Inferior parietal cortex (tissue), 1 donor: Measurements from ENCODE around the gene MEIS1.

Source experiments
- DNase-seq: peaks from one replicate; pipeline ENCODE4 v3.0.0-alpha.2; 2016; ENCODE audit errors: extremely low spot score

The MEIS1 gene

DNA sequence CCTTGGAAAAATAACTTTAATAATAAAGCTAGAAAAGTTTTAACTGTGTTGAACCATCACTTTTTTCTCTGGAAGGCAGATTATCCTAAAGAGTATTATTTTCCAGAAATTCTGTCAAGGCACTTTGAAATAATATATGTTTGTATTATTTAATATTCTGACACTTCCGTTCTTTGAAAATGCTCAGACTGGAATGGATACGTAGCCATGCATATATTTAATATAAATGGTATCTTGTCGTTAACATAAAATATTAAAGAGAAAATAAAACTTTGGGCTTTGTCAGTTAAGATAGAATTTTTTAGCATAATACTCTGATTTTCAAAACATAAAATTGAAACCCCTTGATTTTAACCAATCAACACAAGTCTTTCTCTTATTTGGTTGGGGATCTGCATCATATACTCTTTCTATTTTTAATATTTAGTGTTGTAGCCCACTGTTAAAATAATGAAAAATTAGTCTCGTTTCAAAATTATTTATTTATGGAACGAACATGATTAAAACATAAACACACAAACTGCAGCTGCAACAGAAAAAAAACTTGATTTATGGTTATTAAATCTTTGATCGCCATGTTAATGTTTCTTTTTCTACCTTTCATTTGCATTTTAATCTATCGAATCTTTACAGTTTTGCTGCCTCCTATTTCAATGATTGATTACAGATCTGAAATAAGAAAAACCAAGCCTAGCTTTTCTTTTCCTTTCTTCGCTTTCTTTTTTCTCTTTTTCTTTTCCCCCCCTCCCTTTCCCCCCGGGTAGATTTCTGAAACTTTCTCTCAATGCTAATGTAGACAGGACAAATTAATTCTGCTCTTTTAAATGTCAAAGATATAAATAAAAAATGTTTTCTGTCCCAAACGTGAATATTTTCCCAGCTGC, 145.5 kb downstream of the MEIS1 start:
- no peak for DNase-seq

DNA sequence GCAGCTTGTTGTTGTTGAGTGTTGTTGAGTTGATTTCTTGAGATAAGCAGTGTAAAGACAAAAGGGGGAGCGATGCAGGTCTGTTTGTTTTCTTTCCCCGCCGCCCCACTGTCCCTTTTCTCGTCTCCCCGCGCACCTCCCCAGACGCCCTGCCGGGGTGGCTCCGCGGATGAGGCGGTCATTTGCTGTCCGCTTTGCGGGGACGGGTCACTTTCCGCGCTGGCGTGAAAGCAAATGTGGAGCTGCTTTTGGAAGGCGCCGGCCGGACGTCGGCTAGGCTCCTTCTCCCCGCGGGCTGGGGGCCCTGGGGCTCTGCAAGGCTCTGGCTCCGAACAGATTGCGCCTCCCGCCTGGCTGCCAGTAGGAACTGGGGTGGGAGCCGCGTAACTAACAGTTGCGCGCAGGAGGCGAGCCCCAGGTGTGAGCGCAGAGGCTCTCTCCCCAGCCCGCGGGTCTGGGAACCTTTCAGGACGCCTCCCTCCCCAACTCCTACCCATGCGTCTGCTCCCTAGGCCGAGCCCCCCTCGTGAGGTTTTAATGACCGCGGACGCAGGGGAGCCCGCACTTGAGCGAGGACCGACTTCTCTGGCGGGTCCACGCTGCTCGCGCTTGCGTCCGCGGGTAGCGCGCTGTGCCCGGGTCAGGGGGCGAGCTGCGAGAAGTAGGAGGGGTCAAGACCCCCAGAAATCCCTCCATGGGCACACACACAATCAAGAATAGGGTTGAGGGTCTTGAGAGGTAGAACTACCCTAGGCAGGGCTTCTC, 146.6 kb downstream of the MEIS1 start:
- DNase-seq = no peak

DNA sequence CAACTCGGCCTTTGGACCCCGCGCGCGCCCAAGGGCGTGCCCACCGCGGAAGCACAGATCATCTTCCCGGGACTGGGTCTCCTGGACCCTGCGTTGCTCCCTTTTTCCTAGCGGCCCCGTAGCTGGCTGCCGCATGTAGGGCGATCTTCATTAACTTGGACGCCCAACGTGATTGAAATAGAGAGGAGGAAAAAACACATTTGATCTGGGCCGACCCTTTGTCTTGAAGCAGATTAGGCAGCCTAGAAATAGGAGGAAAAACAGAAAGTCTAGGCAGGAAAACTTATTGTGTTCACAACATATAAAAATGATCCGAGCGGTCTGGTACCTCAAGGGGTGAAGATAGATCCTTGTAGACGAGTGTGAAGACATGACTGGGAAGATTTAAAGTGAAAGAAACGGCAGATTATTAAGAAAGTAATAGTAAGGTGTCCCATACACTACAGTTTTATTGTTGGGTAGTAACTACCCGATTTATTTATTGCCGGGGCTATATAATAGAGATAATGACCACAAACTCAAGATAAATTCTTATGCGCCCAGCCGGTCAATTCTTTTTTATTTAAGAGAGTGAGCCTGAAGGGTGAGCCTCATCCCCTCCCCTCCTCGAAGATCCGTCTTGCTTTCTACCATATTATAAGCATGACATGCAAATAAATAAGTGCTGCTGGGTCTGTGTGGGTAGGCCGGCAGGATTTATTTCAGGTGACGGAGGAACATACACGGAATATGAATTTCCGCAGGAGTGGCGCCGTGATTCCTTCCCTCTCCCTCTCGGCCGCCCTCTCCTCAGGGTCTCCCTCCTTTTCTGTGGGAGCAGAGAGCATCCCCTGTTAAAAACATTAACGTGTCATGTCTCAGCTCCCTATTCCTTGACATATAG, 147.4 kb downstream of the MEIS1 start:
- no peak for DNase-seq

DNA sequence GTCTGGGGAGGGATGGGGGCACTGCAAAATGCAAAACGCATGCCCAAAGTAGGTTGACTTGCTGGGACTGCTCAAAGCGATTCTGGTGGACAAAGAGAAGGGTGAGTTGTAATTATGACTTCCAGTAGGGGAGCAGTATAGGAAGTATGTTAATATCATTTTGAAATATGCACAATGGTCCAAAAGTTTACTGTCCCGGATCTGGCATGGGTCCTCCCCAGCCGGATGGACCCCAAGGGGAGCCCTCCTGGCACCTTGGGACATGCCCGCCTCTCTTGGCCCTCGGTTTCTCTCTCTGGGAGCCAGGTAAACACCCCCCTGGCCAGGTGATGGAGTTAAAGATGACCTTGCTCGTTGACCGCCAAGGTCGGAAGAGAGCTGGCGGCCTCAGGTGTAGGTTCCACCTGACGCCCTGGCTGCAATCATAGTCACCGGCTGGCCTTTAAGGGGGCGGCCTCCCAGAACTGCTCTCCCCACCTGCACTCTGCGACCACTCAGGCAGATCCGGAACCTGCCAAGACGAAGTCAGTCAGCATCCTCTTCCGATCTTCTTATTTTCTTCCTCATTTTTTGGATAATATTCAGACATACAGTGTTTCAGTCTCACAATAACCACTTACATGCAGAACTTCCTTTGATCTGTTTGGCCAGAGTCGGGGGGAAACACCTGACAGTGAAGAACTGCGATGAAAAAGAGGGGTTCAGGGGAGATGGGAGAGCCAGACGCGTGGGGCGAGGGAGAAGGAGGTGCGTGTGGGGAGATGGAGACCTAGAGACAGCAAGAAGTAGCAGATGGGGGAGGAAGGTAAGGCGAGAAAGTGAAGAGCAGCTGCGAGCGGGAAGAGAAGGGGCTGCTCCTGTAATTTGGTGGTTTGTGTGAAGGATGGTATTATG, 148.3 kb downstream of the MEIS1 start:
- no peak for DNase-seq

DNA sequence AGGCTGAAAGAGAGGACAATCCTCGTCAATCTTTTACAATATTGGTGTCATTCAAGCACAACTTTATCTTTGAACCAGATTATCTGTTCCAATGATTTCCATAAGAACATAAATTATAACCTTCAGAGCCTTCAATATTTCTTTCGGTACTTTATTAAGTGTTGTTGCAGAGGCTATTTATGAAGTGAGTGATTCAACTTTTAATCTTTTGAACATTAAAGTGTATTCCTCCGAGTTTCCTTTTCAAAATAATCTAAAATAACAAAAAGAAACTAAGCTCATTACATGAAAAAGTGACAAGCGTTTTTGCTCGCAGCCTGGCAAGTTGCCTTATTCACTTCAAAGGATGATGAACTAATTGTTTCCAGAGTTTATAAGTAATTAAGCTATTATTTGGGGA, 149.0 kb downstream of the MEIS1 start:
- no peak for DNase-seq

DNA sequence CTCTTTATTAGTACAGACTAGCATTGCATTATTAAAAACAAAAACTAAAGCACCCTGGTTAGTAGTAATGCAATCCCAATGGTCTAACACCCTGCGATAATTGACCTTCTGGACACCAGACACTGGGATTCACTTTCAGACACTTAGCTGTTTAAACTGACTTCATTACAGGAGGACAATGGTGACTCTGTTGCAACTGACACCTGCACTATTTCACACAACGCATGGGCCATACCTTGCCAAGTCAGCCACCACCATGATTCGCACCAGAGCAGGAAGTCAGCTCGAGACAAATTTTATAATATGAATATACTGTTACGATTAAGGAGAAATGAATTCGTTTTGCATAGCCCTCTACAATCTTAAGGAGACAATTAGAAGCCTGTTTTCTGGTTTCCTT, 150.7 kb downstream of the MEIS1 start:
- DNase-seq = no peak

DNA sequence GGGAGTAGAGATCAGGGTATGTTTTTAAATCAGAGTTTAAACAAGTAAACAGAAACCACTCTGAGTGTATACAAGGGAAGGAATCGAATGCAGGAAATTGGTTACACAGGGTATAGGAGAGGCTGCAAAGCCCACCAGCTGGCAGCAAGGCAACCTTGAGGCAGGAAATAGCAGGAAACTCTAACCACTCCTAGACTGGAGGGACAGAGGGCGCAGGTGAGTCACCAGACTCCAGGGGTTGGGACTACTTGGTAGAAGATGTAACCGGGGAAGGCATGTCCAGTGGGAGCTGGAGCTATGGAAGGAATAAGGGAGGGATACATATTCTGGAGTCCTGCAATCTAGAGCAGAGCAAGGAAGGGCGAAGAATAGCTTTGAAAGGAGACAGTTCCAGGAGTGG, 152.3 kb downstream of the MEIS1 start:
- DNase-seq = no peak

DNA sequence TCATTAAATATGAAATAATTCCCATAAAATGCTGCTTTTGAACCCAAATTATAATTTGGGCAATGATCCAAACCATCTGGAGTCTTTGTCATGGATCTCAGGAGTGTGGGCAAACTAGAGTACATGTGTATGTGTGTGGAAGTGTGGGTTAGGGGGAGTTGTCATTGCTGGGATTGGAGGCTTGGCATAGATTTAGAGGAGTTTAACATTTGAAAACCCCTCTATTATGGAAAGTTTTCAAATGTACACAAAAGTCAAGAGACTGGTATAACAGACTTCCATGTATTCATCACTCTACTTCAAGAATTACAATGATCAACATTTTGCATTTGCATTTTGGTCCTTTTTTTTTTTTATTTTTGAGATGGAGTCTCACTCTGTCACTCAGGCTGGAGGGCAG, 159.1 kb downstream of the MEIS1 start:
- no peak for DNase-seq

DNA sequence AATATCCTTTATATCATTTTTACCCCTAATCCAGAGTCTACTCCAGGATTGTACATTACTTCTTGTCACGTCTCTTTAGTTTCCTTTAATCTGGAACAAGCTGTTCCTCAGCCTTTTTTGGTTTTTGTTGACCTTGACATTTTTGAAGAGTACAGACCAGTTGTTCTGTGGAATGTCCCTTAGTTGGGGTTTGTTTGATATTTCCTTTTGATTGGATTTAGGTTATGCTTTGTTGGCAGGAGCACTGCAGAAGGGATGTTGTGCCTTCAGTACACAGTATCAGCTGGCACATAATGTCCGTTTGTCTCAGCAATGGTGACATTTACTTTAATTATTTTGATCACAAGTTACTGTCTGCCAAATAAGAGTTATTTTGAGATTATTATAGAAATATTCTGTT, 160.6 kb downstream of the MEIS1 start:
- no peak for DNase-seq

DNA sequence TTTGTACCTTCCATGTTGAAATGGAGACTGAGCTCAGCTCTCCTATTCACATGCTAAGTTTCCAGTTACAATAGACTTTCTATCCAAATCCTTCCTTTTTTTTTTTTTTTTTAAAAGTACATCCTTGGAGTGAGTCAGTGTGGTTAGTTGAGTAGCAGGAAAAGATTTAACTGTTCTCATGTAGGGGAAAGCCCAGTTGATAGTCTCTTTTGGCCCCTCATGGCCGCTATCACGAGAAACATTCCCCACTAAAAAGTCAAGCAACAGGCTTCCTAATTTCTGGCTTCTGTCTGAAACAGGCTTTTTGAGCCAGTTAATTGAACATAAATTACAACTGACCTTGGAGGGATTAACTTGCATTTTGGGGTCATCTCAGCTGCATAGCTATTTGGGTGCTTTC, 161.3 kb downstream of the MEIS1 start:
- DNase-seq = no peak

DNA sequence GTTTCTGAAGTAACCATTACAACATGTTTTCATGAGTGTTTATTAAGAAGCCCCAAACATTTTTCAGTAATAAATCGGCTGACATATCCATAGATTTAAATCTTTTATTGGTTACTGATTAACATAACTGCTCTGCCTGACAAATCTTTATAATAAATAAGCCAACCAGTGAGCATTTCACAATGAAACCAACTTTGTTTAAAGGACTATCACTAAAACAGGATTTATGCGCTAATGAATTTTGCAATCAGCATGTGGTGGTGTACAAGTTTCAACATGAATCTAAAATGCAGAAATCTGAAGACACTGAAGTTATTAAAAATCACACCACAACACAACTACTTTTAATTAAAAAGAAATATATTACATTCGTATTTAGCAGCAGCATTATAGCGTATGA, 166.7 kb downstream of the MEIS1 start:
- no peak for DNase-seq

DNA sequence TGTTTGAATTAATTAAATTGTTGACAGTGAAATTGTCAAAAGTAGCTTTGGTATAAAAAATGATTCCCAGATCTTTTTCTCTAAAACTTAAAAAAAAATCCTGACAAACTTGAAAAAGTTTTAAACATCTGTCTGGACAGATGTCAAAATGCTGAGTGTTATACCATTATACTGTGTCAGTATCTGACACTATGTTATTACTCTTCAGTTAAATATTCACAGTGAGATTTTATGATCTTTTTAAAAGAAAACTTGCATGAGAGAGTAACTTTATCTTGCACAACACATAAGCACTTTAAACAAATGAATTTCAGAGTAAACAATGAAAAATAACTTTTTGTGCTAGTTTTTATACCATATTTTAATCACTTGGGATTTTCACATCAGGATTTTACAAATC, 167.4 kb downstream of the MEIS1 start:
- DNase-seq = no peak

DNA sequence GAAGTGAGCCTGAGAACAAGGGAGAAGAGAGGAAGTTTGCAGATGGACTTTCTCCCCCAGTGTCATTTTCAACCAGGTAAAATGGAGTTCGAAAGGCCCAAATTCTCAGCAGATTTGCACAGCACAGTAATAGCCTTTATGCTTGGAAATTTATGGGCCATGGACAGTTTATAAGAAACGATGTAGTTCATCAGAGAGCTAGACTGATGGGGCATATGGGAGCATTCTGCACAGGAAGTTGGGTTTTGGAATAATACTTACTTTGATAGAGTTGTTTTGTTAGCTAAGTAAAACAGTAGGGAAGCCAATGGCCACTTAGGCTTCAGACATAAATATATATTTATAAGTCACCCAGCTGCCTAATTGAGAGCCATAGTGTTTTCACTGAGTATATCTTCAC, 169.4 kb downstream of the MEIS1 start:
- DNase-seq = no peak

DNA sequence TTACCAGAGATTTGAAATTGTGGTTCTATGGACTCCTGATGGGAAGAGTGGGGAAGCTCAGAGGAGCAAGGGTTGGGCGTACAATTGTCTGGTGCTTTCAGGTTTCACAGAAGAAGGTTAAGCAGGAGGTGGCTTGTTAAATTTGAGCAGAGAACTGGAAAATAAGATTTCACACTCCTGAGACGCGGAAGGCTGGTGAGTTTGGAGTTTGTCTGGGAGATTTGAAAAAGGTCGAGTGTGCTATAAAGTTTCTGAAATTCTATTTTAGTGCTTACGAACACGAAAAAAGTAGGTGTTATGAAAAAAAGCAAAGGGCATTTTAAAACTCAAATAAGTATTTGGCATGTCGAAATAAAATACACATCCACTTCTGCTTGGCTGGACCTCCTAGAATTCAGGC, 170.1 kb downstream of the MEIS1 start:
- DNase-seq = no peak

DNA sequence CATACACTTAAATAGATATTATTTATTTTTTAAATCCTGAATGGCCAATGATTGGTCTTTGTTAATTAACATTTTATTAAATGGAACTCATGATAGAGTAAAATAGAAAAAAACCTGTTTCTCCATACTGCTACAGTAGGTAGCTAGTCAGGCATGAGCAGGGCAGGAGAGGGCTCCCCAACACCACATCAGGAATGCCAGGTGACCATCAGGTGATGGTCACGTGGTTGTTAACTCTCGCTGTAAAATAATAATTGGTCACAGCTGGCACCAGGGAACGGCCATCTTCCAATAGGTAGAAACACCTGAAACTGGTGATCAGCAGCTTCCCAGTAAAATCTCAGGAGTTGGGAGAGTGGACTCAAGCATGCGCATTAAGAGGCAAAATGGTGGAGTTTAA, 172.2 kb downstream of the MEIS1 start:
- no peak for DNase-seq
